Right lobe of liver (tissue), 4 donors: ENCODE results near the gene TAS1R3.

ENCODE experiments used
- CTCF ChIP-seq, 4 donors: fragments of 200-600 bp in 3 of 4; fragments of 450-650 bp in 1 of 4; IDR thresholded peaks; one replicate each; pipeline versions ENCODE4 v1.5.1 to v1.8.0; 2016 to 2022; ENCODE audit warnings: antibody characterized with exemption in 4 of 4, mild to moderate bottlenecking in 2 of 4
- POLR2A ChIP-seq: fragments of 450-650 bp; IDR thresholded peaks from one replicate; pipeline ENCODE4 v1.6.1; 2017; ENCODE audit warnings: antibody characterized with exemption, mild to moderate bottlenecking
- donor health status: DM: no; HTN: no; CAD: no.
- donor health status: DM: no; HTN: no; CAD: no.
- donor health status: DM: no; HTN: yes; CAD: no.

DNA sequence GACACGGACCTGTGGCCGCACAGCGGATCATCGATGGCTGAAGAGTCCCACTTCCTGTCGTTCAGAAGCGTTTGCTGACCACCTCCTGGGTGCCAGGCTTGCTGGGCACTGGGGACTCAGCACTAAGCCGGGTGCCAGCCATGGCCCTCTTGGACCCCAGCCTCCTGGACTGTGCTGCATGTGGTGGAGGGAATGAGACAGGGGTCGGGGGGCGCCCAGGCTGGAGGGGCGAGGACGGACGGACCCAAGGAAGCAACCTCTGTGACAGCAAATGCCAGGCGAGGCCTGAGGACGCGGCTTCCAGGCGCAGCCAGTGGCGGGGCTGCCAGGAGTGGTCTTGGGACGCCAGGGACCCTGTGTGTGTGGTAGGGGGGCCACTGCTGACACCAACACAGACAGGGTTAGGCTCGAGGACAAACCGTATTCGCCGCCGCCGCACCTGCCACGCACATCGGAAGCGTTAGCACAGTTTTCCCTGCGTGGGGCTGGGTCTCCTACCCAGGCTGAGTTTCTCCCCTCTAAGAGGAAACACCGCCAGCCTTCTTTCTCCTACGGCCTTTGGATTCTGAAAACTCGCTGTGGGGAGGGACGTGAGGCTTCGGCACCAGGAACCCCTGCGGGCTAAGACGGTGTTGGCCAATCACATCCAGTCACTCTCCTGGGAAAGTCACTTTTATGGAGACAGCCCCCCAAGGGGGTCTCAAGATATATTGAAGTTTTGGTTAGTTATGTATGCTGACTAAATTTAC lies 30.3 kb downstream of the TAS1R3 start:
- TF ChIP-seq POLR2A (no peak), CTCF (IDR thresholded peaks at IDR 0.05) (no peak)
